Esophagus squamous epithelium (tissue), 4 donors: ENCODE measurements around the gene ZHX3.

Experiments
- POLR2A ChIP-seq, 4 donors: fragments of 450-650 bp; IDR thresholded peaks; one replicate each; pipeline ENCODE4 v1.6.1; 2017; ENCODE audit warnings: antibody characterized with exemption in 4 of 4, mild to moderate bottlenecking in 4 of 4, moderate library complexity in 3 of 4
- TF ChIP-seq, protein P1 (sequence below), 6 experiments: fragments of 450-650 bp in 4 of 6; fragments of 200-600 bp in 2 of 6; sonication (generic) in 2 of 6; IDR thresholded peaks; one replicate each; pipeline ENCODE4 v1.5.1; 2016 to 2019; ENCODE audit warnings: antibody characterized with exemption in 6 of 6, mild to moderate bottlenecking in 4 of 6, moderate library complexity in 4 of 6

DNA sequence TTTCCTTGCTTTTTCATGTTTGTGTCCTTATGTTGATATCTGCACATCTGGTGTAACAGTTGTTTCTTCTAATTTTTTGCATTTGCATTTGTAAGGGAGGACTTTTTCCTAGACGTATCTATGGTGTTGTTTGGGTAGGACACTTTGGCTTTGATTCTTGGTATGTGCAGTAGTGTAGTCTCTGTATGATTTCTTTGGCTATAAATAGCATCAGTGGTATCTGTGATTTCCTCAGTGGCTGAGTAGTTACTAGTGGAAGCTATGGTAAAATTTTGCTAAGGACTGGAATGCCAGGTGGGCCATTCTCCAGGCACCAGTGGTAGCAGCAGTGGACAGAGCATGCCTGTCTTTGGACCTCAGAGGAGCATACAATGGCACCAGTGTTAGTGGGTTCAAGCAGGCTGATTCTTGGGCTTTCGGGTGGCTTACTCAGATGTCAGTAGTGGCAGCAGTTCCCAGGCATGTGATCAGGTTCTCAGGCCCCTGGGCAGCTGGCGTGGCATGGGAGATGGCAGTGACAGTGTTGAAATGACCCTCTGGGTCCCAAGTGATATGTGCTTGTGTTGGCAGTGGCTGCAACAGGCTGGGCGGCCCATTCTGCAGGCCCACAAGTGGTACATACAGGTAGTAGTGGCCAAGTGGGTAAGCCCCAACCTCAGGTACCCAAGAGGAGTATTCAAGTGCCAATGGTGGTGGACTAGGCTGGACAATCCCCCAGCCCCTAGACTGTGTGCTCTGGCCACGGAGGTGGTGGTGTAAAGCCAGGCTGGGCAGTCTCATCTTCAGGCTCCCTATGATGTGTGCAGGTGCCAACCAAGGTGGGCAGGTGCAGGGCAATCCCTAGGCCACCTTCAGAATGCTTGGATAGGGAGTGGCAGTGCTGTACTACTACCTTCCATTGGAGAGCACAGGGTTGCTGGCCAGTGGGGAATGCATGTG lies 125.7 kb downstream of the ZHX3 start:
- TF ChIP-seq, protein P1, sequence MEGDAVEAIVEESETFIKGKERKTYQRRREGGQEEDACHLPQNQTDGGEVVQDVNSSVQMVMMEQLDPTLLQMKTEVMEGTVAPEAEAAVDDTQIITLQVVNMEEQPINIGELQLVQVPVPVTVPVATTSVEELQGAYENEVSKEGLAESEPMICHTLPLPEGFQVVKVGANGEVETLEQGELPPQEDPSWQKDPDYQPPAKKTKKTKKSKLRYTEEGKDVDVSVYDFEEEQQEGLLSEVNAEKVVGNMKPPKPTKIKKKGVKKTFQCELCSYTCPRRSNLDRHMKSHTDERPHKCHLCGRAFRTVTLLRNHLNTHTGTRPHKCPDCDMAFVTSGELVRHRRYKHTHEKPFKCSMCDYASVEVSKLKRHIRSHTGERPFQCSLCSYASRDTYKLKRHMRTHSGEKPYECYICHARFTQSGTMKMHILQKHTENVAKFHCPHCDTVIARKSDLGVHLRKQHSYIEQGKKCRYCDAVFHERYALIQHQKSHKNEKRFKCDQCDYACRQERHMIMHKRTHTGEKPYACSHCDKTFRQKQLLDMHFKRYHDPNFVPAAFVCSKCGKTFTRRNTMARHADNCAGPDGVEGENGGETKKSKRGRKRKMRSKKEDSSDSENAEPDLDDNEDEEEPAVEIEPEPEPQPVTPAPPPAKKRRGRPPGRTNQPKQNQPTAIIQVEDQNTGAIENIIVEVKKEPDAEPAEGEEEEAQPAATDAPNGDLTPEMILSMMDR (IDR thresholded peaks at IDR 0.05), result no peak
- no peak for TF ChIP-seq POLR2A (IDR thresholded peaks at IDR 0.05)
